NCI-H2196 treated with DMSO at 0.1 percent for 48 hours (cell line): ENCODE data around the gene SMG9.

Experiments used
- DNase-seq: peaks from one replicate; lab custom pipeline; 2025; ENCODE audit not compliant: unreplicated experiment; lab: John Stamatoyannopoulos, UW

Gene SMG9

GRCh38 chr19:43754503-43755255, at the start of gene SMG9:
SMG9 (minus strand) TSS chr19:43754962; CDS start chr19:43750741, 4,221 bp downstream.
- peak; percentile 94 for DNase-seq

- no peak for DNase-seq
Observed at GRCh38 chr19:43804432-43804831, 49.7 kb upstream of the SMG9 start.

GRCh38 chr19:43802216-43802951, 47.6 kb upstream of the SMG9 start, which contains the start of gene LYPD5:
LYPD5 (minus strand) TSS chr19:43802447; CDS start chr19:43802380, 67 bp downstream.
- DNase-seq = no peak

- no peak for DNase-seq
Observed at GRCh38 chr19:43799502-43800142, 44.9 kb upstream of the SMG9 start.

GRCh38 chr19:43798546-43799409, 44.0 kb upstream of the SMG9 start:
- DNase-seq = peak; percentile 86

- DNase-seq = no peak
Observed at GRCh38 chr19:43798026-43798545, 43.3 kb upstream of the SMG9 start.

GRCh38 chr19:43797556-43797955, 42.8 kb upstream of the SMG9 start:
- no peak for DNase-seq

GRCh38 chr19:43797118-43797517, 42.4 kb upstream of the SMG9 start:
- no peak for DNase-seq

- no peak for DNase-seq
Observed at GRCh38 chr19:43790587-43790986, 35.8 kb upstream of the SMG9 start.

- DNase-seq = no peak
Observed at GRCh38 chr19:43789029-43789428, 34.3 kb upstream of the SMG9 start.

- DNase-seq = no peak
Observed at GRCh38 chr19:43786665-43787064, 31.9 kb upstream of the SMG9 start.

- peak; percentile 72 for DNase-seq
Observed at GRCh38 chr19:43784981-43785808, 30.4 kb upstream of the SMG9 start.

- peak; percentile 27 for DNase-seq
Observed at GRCh38 chr19:43784241-43784980, 29.6 kb upstream of the SMG9 start.

- DNase-seq = no peak
Observed at GRCh38 chr19:43783636-43784035, 28.9 kb upstream of the SMG9 start.

- DNase-seq = no peak
Observed at GRCh38 chr19:43782689-43783231, 28.0 kb upstream of the SMG9 start.

- no peak for DNase-seq
Observed at GRCh38 chr19:43782311-43782660, 27.5 kb upstream of the SMG9 start.

GRCh38 chr19:43781630-43782310, 27.0 kb upstream of the SMG9 start:
- DNase-seq = no peak
